GM12892 (cell line): ENCODE results near the gene KCNH5.

Experiments used
- POLR2A ChIP-seq: IDR thresholded peaks from 2 replicates; pipeline ENCODE4 v1.6.1; 2011; ENCODE audit warnings: low read depth, low read length, control low read depth
- POLR2AphosphoS5 ChIP-seq: IDR thresholded peaks from 2 replicates; pipeline ENCODE4 v1.6.1; 2011; ENCODE audit warnings: low read depth, low read length, control low read depth
- TAF1 ChIP-seq: IDR thresholded peaks from 2 replicates; pipeline ENCODE4 v1.6.1; 2011; ENCODE audit warnings: low read depth, mild to moderate bottlenecking, control low read depth, low read length, borderline replicate concordance

DNA sequence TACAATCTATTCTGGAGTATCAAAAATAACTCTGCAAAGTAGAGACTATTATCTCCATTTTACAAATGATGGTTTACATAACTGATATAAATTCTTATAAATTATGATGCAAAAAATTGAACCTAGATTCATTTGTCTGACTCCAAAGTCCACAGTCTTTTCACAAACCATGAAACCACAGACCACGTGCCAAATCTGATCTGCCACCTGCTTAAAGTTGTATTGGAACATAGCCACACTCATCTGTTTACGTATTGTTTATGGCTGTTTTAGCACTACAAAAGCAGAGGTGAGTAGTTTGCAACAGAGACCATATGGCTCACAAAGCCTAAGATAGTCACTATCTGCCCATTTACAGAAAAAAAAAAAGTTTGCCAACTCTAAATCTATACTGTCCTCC lies 105.3 kb downstream of the KCNH5 start:
- no peak for TF ChIP-seq POLR2AphosphoS5
- TF ChIP-seq POLR2A, result no peak
- no peak for TF ChIP-seq TAF1
